Raji (cell line): ENCODE data around the gene NOTUM.

Source experiments
- POLR2A ChIP-seq: IDR thresholded peaks from 2 replicates; pipeline ENCODE4 v1.6.1; 2011; ENCODE audit warnings: low read depth, low read length, control low read depth; ENCODE audit not compliant: insufficient read depth

NOTUM gene

DNA sequence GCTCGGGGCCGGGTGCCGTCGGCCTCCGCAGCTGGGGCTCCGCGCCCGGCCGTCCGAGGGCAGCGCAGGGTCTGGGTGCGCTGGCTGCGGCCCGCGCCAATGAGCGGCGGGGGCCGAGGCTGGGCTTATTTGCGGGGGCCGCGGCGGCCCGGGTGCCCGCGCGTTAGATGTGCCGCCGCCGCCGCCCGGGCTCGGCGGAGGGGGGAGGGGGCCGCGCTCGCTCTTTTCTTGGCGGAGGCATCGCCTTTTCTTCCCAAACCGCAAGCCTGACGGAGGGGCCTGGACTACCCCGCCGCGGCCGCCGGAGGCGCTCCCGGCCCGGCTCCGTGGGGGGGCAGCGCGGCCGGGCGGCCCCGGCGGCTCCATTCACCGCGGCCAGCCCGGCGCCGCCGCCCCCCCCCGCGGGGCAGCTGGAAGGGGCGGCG is at the start of gene NOTUM:
Gene NOTUM, minus strand, starts transcription at position 101 of the 425 bp plus-strand sequence. CDS start 278 bp downstream, outside the sequence.
- no peak for TF ChIP-seq POLR2A

DNA sequence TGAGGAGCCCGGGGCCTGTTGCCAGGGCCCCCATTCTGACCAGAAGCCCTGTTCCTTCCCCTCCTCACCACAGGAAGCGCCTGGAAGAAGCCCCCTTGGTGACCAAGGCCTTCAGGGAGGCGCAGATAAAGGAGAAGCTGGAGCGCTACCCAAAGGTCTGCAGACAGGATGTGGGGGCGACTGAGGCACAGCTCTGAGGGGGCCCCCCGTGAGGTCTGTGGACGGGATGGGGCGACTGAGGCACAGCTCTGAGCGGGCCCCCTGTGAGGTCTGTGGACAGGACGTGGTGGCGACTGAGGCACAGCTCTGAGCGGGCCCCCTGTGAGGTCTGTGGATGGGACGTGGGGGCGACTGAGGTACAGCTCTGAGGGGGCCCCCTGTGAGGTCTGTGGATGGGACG is 48.4 kb upstream of the NOTUM start:
- TF ChIP-seq POLR2A: no peak

DNA sequence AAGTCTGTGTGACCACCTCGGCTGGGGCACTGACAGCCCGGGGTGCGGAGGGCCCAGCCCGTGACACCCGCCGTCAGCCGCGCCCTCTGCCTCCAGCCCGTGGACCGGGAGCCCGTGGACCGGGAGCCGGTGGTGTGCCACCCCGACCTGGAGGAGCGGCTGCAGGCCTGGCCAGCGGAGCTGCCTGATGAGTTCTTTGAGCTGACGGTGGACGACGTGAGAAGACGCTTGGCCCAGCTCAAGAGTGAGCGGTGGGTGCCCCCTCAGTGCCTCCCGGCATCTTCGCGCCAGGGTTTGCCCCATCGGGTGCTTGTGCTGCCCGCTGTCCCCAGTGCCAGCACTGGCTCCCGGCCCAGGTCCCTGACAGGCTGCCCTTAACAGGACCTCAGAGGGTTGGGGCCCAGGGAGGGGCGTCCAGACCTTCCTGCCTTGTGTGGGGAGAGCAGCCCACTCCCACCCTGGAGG is 48.0 kb upstream of the NOTUM start:
- no peak for TF ChIP-seq POLR2A

DNA sequence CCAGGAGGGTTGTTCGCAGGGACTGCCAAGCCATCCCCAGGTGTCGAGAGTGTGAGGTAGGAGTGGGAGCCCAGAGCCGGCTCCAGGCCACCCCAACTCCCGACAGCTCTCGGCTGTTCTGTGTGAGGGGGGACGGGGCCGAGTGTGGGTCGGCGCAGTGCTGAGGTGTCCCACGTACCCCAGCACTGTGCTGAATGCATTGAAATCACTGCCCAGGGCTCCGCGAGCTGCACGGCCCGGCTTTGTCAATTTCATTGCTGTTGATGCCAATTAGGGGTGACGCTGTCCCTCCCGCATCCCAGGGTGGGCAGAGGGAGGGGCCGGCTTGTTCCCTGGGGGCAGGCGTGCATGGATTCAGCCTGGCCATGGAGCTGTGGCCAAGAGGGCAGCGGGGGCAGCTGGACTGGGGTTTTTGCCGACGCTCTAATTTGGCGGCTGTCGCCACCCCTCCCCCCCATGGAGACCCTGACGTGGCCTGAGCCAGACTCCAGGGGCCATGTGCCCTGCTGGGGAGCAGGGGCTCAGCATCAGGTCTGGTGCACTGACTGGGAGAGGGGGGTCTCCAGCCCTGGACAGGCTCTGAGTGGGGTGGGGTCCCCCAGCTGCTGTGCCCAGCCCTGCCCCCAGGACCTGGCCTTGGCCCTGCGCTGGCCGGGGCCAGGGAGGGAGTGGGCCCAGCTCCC is 47.4 kb upstream of the NOTUM start:
- no peak for TF ChIP-seq POLR2A

DNA sequence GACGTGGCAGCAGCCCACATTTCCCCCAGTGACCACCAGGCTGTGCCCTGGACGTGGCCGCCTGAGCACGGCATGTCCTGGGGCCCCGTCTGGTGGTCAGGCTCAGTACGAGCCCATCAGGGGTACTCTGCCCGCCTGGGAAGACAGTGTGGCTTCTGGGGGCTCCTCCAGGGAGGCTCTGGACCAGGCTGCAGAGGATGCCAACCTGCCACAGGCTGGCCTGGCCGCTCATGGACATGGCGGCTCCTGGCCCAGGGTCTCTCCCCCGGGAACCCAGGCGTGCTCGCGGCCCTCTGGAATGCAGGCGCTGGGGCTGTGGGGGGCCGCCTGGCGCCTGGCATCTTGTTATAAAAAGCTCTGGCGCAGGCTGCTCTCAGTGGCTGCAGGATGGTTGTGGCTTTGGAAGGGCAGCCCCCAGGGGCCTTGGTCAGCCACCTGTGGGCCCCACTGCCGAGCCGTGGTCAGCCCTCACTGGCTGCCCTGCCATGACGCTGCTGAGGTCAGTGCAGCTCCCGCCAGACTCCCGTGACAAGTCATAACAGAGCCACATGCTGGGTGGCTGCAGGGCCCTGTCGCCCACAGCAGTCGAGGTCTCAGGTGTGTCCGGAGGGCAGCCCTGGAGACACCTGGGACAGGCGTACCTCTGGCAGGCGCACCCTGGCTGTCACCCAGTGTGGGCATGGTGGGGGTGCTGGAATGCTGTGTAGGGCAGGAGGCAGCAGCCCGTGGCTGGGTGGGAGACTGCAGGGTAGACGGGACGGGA is 46.7 kb upstream of the NOTUM start:
- TF ChIP-seq POLR2A: no peak

DNA sequence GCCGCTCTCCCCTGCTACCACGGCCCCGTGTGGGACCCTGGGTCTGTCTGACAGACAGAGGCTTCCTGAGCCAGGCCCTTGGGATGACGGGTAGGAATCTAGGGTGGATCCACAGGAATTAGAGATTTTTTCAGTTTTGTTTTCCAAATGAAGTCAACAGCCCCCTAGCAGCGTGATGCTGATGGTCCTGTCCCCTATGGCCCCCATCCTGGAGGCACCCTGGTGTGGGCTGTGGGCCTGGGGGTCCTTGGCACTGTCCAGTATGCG is 46.2 kb upstream of the NOTUM start:
- TF ChIP-seq POLR2A: no peak

DNA sequence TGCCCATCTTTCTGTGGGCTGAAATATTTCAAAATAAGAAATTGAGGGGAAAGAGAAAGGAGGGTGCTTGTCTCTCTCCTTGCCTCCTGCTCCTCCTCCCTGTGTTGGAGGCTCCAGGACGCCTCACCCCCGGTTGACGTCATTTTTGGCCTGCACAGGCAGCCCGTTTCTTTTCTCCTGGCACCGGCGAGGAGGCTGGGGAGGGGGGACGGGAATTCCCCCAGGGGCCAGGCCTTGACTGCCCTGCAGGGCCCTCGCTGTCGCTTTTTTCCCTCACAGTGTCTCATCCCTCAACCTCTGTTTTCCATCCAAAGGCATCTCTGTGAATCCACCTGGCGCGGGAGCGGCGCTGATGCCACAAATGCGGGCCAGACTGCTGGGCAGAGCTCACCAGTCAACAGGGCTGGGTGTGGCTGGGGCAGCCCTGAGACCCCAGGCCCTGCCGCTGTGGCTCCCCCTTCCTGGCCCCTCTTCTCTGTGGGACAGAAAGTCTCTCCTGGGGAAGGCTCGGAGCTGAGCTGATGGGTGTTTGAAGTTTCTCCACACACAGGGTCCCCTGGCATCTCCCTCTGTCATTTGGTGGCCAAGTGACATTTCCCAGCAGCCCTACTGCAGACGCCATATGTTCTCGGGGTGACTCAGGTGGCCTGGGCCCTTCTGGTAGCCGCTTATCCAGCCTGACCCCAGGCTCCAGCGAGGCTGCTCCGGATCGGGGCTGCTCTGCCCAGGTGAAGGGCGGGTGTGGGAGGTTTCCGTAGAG is 45.7 kb upstream of the NOTUM start:
- no peak for TF ChIP-seq POLR2A

DNA sequence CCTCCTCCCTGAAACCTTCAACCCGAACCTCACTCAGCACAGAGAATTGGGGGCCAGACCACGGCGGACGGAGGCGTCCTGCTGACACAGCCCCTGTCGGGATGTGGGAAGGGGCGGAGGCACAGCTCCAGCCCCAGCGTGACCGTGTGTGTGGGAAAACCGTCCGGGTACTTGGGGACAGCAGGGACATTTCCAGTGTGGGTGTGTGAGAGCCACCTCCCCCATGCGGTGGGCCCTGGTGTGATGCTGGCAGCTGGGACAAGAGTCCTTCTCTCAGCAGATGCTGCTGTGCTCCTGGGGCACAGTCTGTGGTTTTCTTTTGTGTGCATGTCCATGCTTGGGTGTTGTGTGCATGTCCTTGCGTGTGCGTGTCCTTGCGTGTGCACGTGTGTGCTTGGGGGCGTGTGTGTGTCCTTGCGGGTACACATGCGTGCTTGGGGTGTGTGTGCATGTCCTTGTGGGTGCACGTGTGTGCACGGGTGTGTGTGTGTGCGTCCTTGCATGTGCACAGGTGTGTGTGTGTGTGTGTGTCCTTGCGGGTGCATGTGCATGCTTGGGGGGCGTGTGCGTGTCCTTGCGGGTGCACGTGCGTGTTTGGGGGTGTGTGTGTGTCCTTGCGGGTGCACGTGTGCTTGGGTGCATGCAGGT is 44.8 kb upstream of the NOTUM start:
- TF ChIP-seq POLR2A: no peak

DNA sequence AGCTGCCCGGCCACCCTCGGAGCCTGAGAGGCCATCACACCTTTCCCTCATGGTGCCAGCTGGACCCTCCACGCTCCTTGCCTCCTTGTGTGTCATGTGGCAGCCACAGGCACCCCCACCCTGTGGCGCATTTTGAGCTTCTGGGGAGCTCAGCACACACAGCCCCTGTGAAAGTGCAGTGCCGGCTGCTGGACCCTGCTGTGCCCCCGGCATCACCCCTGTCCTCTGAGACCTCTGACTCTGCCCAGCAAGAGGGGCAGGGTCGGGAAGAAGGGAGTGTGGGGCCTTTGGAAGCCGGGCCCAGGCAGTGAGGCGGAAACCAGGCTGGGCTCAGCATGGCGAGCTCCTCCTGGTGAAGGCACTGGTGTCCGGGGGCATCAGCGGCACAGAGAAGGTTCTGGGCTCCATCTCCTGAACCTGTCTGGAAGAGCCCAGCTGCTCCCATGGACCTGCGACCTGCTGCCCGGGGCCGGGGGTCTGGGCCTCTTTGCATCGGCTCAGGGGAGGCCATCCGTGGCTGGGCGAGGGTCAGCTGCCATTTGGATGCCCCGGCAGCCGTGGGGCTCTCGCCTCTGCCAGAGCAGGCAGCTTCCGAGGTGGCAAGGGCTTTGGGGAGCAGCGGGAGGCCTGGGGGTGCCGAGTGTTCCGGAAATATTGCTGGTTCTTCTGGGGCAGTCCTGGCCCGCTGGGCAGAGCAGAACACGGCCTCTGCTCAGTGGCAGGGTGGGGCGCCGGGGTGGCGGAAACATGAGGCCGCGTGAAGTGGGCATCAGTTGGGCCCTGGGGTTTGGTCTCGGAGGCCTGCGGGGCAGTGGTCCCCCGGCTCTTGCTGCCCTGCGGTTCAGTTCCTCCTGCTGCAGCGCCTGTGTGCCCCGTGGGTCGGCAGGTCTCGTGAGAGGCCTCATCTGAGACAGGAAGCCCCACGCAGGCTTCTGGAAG is 43.8 kb upstream of the NOTUM start:
- no peak for TF ChIP-seq POLR2A

DNA sequence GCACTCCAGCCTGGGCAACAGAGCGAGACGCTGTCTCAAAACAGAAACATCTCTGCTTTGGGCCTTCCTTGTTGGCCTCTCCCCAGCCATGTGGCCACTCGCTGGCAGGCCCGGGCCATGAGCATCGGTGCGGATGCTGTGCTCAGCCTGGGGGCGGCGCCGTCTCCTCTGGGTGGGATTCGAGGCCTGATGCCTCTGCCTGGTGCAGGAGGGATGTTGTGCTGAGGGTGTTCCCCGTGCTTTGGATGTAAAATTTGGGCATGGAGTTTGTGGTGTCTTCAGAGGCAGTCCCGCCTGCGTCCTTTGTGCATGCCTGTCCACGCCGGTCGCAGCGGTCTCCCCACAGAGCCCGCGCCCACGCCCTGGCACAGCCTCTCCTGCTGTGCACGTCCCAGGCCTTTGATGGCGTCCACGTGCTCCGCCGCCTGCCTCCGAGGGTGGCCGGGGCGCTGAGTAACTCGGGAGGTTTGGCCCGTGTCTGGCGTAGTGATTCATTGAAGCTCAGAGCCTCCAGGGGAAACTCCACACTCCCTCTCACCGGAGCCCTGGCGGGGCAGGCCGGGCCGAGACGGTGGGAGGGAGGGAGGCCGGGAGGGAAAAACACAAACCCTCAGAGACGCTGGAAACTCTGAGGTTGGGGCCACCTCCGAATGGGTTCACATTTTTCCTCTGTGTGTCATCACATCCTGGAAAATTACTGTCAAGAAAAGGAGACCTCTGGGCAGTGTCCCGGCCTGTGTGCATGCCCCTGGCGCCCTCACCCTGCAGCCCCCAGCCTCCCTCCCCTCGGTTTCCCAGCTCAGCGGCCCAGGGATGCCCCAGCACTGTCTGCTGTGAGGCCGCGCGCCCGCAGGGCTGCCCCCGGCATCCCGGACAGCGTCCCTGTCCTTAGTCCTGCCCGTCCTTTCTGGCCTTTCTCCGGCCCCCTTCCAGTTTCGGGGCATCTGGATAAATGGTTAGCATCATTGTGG is 42.7 kb upstream of the NOTUM start:
- TF ChIP-seq POLR2A: no peak

DNA sequence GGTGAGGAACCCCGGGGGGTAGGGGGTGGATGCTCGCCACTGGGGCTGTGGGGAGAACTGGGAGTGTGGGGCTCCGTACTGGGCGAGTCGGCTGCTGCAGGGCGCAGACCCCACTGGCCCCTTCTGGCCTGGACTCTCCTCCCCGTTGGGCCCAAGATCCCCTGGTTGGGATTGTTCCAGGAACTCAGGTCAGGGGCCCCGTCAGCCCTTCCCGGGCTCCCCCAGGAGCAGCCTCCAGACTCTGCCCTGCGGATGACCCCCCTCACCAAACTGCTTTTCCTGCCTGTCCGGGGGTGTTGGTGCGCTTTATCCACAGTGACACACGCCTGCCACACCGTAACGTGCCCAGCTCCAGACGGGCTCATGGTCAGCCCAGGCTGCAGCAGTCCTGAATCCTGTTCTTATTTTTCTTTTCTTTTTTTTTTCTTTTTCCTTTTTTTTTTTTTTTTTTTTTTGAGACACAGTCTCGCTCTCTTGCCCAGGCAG is 40.6 kb upstream of the NOTUM start:
- no peak for TF ChIP-seq POLR2A

DNA sequence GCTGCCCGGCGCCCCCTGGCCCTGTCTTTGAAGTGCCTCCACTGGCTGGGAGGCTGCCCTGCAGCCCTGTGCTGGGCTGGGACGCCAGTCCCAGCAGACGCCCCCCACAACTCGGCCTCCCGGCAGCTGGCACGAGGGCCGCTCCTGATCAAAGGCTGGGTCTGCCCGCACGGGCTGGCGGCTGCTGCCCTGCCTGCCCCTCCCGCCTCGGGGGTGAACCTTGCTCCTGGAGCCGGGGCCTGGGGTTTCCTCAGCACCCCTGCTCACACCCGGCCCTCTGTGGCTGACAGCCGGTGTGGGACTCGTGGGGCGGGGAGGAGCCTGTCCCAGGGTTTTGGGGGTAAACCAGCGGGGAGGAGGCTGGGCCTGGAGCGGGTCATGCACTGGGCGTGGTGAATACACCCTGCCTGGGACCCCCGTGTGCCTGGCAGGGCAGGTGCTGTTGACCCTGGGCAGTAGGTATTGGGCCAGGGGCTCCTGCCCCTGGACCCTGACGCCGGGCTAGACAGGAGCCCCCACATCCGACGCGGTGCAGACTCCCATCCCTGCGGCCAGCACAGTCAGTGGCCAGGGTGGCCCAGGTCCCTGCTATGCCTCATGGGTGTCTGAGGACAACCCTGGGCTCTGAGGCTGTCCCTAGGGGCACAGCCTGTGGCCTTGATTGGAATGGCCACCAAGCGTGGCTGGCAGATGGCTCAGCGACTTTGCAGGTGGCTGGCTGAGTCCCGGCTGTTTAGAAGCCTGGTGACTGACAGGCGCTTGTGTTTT is 40.0 kb upstream of the NOTUM start:
- TF ChIP-seq POLR2A: no peak
